SK-N-SH treated with all-trans-retinoic acid at 6 μM for 48 hours (cell line): ENCODE measurements around the gene MYH4.

Source experiments
- ATAC-seq: fragments of 200-7000 bp; cut with Tn5 transposase; 3 replicates; pipeline ENCODE4 v1.9.1; 2020; ENCODE audit warnings: mild to moderate bottlenecking, moderate library complexity
- ARNTL ChIP-seq: fragments of 450-650 bp; formaldehyde crosslinking; IDR thresholded peaks from 2 replicates; pipeline ENCODE4 v1.5.0; 2020; ENCODE audit warnings: low read depth, mild to moderate bottlenecking, moderate library complexity, borderline replicate concordance
- BACH2 ChIP-seq: fragments of 250-450 bp; sonication (Bioruptor Pico); IDR thresholded peaks from 2 replicates; pipeline ENCODE4 v1.9.0; 2021; ENCODE audit warnings: mild to moderate bottlenecking, borderline replicate concordance
- CSDC2 ChIP-seq: fragments of 250-450 bp; sonication (Bioruptor Pico); IDR thresholded peaks from 2 replicates; pipeline ENCODE4 v1.5.0; 2020; ENCODE audit warnings: mild to moderate bottlenecking, moderate library complexity
- CSRNP3 ChIP-seq: fragments of 250-450 bp; sonication (Bioruptor Pico); IDR thresholded peaks from 2 replicates; pipeline ENCODE4 v1.5.1; 2021; ENCODE audit warnings: mild to moderate bottlenecking, moderate library complexity
- ESRRG ChIP-seq: fragments of 250-450 bp; sonication (Bioruptor Pico); IDR thresholded peaks from 2 replicates; pipeline ENCODE4 v1.6.1; 2021; ENCODE audit warnings: mild to moderate bottlenecking
- GLIS3 ChIP-seq: fragments of 250-450 bp; sonication (Bioruptor Pico); IDR thresholded peaks from 2 replicates; pipeline ENCODE4 v1.5.0; 2020; ENCODE audit warnings: mild to moderate bottlenecking, moderate library complexity
- ISL1 ChIP-seq: fragments of 250-450 bp; sonication (Bioruptor Pico); IDR thresholded peaks from 2 replicates; pipeline ENCODE4 v2.1.2; 2022; ENCODE audit warnings: mild to moderate bottlenecking, moderate library complexity
- OSR1 ChIP-seq: fragments of 250-450 bp; sonication (Bioruptor Pico); IDR thresholded peaks from 2 replicates; pipeline ENCODE4 v1.8.0; 2022; ENCODE audit warnings: moderate library complexity, mild to moderate bottlenecking, inconsistent platforms
- POU6F1 ChIP-seq: fragments of 250-450 bp; sonication (Bioruptor Pico); IDR thresholded peaks from 2 replicates; pipeline ENCODE4 v1.8.0; 2021; ENCODE audit warnings: low read depth, mild to moderate bottlenecking, moderate library complexity, borderline replicate concordance
- RARB ChIP-seq: fragments of 250-450 bp; sonication (Bioruptor Pico); IDR thresholded peaks from 2 replicates; pipeline ENCODE4 v1.8.0; 2021; ENCODE audit warnings: mild to moderate bottlenecking, moderate library complexity
- SNAI2 ChIP-seq: fragments of 250-450 bp; sonication (Bioruptor Pico); IDR thresholded peaks from 2 replicates; pipeline ENCODE4 v1.5.0; 2020; ENCODE audit warnings: mild to moderate bottlenecking, moderate library complexity
- TCF4 ChIP-seq: fragments of 250-450 bp; sonication (Bioruptor Pico); IDR thresholded peaks from 2 replicates; pipeline ENCODE4 v1.8.0; 2021; ENCODE audit warnings: mild to moderate bottlenecking, moderate library complexity, borderline replicate concordance
- TOX ChIP-seq: fragments of 250-450 bp; sonication (Bioruptor Pico); IDR thresholded peaks from 2 replicates; pipeline ENCODE4 v1.8.0; 2021; ENCODE audit warnings: mild to moderate bottlenecking, moderate library complexity, borderline replicate concordance
- TSHZ2 ChIP-seq: fragments of 250-450 bp; sonication (Bioruptor Pico); IDR thresholded peaks from 2 replicates; pipeline ENCODE4 v1.5.0; 2020; ENCODE audit warnings: mild to moderate bottlenecking, moderate library complexity
- ZC3H10 ChIP-seq: fragments of 250-450 bp; sonication (Bioruptor Pico); IDR thresholded peaks from 2 replicates; pipeline ENCODE4 v1.5.1; 2021; ENCODE audit warnings: mild to moderate bottlenecking, moderate library complexity
- ZFP3 ChIP-seq: fragments of 250-450 bp; sonication (Bioruptor Pico); IDR thresholded peaks from 2 replicates; pipeline ENCODE4 v1.5.0; 2020; ENCODE audit warnings: mild to moderate bottlenecking, moderate library complexity
- ZFP30 ChIP-seq: fragments of 450-650 bp; formaldehyde crosslinking; IDR thresholded peaks from 2 replicates; pipeline ENCODE4 v1.5.0; 2022; ENCODE audit warnings: mild to moderate bottlenecking, moderate library complexity
- ZNF565 ChIP-seq: fragments of 450-650 bp; formaldehyde crosslinking; conservative IDR thresholded peaks from 2 replicates; pipeline ENCODE4 v1.5.0; 2020; ENCODE audit warnings: low read depth, mild to moderate bottlenecking, moderate library complexity
- ZNF70 ChIP-seq: fragments of 450-650 bp; formaldehyde crosslinking; IDR thresholded peaks from 2 replicates; pipeline ENCODE4 v1.5.0; 2020; ENCODE audit warnings: mild to moderate bottlenecking, moderate library complexity
- ZNF8 ChIP-seq: fragments of 450-650 bp; formaldehyde crosslinking; IDR thresholded peaks from 2 replicates; pipeline ENCODE4 v1.5.0; 2020; ENCODE audit warnings: mild to moderate bottlenecking, moderate library complexity
- TF ChIP-seq, protein P1 (sequence below): fragments of 250-450 bp; sonication (Bioruptor Pico); IDR thresholded peaks from 2 replicates; pipeline ENCODE4 v1.5.1; 2020; ENCODE audit warnings: low read depth, mild to moderate bottlenecking, moderate library complexity

Gene MYH4

GRCh38 chr17:10516638-10517037 lies 47.3 kb upstream of the MYH4 start:
- no peak for ATAC-seq
- TF ChIP-seq RARB (CRISPR knock-in tag) = no peak
- TF ChIP-seq CSDC2 (CRISPR knock-in tag) = no peak
- no peak for TF ChIP-seq ISL1 (CRISPR knock-in tag)
- no peak for TF ChIP-seq POU6F1 (CRISPR knock-in tag)

- ATAC-seq = no peak
Measured at GRCh38 chr17:10516065-10516464, 46.7 kb upstream of the MYH4 start.

GRCh38 chr17:10513299-10514067 lies 44.1 kb upstream of the MYH4 start:
- no peak for ATAC-seq
- TF ChIP-seq CSDC2 (CRISPR knock-in tag) (no peak), ZC3H10 (CRISPR knock-in tag) (no peak), ISL1 (CRISPR knock-in tag) (no peak), ZNF8 (CRISPR knock-in tag) (no peak), ESRRG (no peak), OSR1 (CRISPR knock-in tag) (no peak), TOX (CRISPR knock-in tag) (no peak), TCF4 (CRISPR knock-in tag) (no peak), SNAI2 (CRISPR knock-in tag) (no peak), ZNF565 (CRISPR knock-in tag) (no peak), CSRNP3 (no peak)
- TF ChIP-seq, protein P1, sequence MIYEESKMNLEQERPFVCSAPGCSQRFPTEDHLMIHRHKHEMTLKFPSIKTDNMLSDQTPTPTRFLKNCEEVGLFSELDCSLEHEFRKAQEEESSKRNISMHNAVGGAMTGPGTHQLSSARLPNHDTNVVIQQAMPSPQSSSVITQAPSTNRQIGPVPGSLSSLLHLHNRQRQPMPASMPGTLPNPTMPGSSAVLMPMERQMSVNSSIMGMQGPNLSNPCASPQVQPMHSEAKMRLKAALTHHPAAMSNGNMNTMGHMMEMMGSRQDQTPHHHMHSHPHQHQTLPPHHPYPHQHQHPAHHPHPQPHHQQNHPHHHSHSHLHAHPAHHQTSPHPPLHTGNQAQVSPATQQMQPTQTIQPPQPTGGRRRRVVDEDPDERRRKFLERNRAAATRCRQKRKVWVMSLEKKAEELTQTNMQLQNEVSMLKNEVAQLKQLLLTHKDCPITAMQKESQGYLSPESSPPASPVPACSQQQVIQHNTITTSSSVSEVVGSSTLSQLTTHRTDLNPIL (CRISPR knock-in tag) = no peak

More at GRCh38 chr17:10516065-10516464, 46.7 kb upstream of the MYH4 start:
- TF ChIP-seq ARNTL (CRISPR knock-in tag) (no peak), ZC3H10 (CRISPR knock-in tag) (no peak), TSHZ2 (CRISPR knock-in tag) (no peak), GLIS3 (CRISPR knock-in tag) (no peak), RARB (CRISPR knock-in tag) (no peak), TOX (CRISPR knock-in tag) (no peak), OSR1 (CRISPR knock-in tag) (no peak), ESRRG (no peak), POU6F1 (CRISPR knock-in tag) (no peak), SNAI2 (CRISPR knock-in tag) (no peak), ISL1 (CRISPR knock-in tag) (no peak), ZNF565 (CRISPR knock-in tag) (no peak), BACH2 (no peak), ZNF8 (CRISPR knock-in tag) (no peak), ZFP3 (CRISPR knock-in tag) (no peak), CSDC2 (CRISPR knock-in tag) (no peak), CSRNP3 (no peak), ZNF70 (CRISPR knock-in tag) (no peak), ZFP30 (CRISPR knock-in tag) (no peak)
